OCI-LY1 (cell line): ENCODE data around the gene MAVS.

Experiments
- H2AFZ ChIP-seq: fragments of 200-600 bp; sonication (generic), shearing (Covaris generic); 2 replicates; pipeline ENCODE4 v1.6.0; 2014; ENCODE audit warnings: antibody characterized with exemption, mild to moderate bottlenecking, low read length
- H3F3A ChIP-seq: fragments of 200-600 bp; sonication (generic), shearing (Covaris generic); 2 replicates; pipeline ENCODE4 v1.6.0; 2014; ENCODE audit warnings: mild to moderate bottlenecking, antibody characterized with exemption, low read length, moderate library complexity; ENCODE audit not compliant: insufficient read depth
- H3K27ac ChIP-seq: fragments of 200-600 bp; sonication (generic); 2 replicates; pipeline ENCODE4 v1.5.1; 2014; ENCODE audit warnings: low read length, mixed run types, mild to moderate bottlenecking, low read depth; ENCODE audit not compliant: poor library complexity, severe bottlenecking
- H3K27me3 ChIP-seq: fragments of 200-600 bp; sonication (generic); 2 replicates; pipeline ENCODE4 v1.6.0; 2014; ENCODE audit warnings: antibody characterized with exemption, mild to moderate bottlenecking, low read length, moderate library complexity; ENCODE audit not compliant: insufficient read depth
- H3K36me3 ChIP-seq: fragments of 200-600 bp; sonication (generic); 2 replicates; pipeline ENCODE4 v1.6.1; 2014; ENCODE audit warnings: mild to moderate bottlenecking, antibody characterized with exemption, low read length, moderate library complexity, mixed read lengths; ENCODE audit not compliant: insufficient read depth
- H3K4me1 ChIP-seq: fragments of 200-600 bp; sonication (generic); 2 replicates; pipeline ENCODE4 v1.5.1; 2014; ENCODE audit warnings: mild to moderate bottlenecking, low read length, moderate library complexity; ENCODE audit not compliant: insufficient read depth, severe bottlenecking
- H3K4me2 ChIP-seq: fragments of 200-600 bp; sonication (generic), shearing (Covaris generic); 2 replicates; pipeline ENCODE4 v1.6.1; 2014; ENCODE audit warnings: low read length
- H3K4me3 ChIP-seq: fragments of 200-600 bp; sonication (generic); 2 replicates; pipeline ENCODE4 v1.5.1; 2014; ENCODE audit warnings: low read length, low read depth, mild to moderate bottlenecking, mixed read lengths; ENCODE audit not compliant: poor library complexity, severe bottlenecking
- H3K79me2 ChIP-seq: fragments of 200-600 bp; shearing (Covaris generic); 2 replicates; pipeline ENCODE4 v1.6.1; 2016; ENCODE audit warnings: mixed run types, low read length, mixed read lengths; ENCODE audit not compliant: insufficient read depth
- H3K9ac ChIP-seq: fragments of 200-600 bp; sonication (generic), shearing (Covaris generic); 2 replicates; pipeline ENCODE4 v1.6.1; 2014; ENCODE audit warnings: mild to moderate bottlenecking, low read length, mixed read lengths
- H3K9me2 ChIP-seq: fragments of 200-600 bp; sonication (generic), shearing (Covaris generic); 2 replicates; pipeline ENCODE4 v1.6.1; 2014; ENCODE audit warnings: low read depth, mild to moderate bottlenecking, low read length, mixed read lengths
- H3K9me3 ChIP-seq: fragments of 200-600 bp; shearing (Covaris generic); 2 replicates; pipeline ENCODE4 v1.6.1; 2014; ENCODE audit warnings: low read length, mixed read lengths
- H4K20me1 ChIP-seq: fragments of 200-600 bp; sonication (generic), shearing (Covaris generic); 2 replicates; pipeline ENCODE4 v1.6.0; 2016; ENCODE audit warnings: mild to moderate bottlenecking, low read length; ENCODE audit not compliant: insufficient read depth
- EZH2 ChIP-seq: fragments of 200-600 bp; sonication (generic), shearing (Covaris generic); IDR thresholded peaks from 2 replicates; pipeline ENCODE4 v1.8.0; 2017; ENCODE audit warnings: borderline replicate concordance, mixed run types, mild to moderate bottlenecking, antibody characterized with exemption, low read length, moderate library complexity, mixed read lengths
- TF ChIP-seq, protein P1 (sequence below): fragments of 200-600 bp; sonication (generic), shearing (Covaris generic); IDR thresholded peaks from 2 replicates; pipeline ENCODE4 v1.5.1; 2017; ENCODE audit warnings: mild to moderate bottlenecking, antibody characterized with exemption, low read length, moderate library complexity, mixed read lengths

The MAVS gene

DNA sequence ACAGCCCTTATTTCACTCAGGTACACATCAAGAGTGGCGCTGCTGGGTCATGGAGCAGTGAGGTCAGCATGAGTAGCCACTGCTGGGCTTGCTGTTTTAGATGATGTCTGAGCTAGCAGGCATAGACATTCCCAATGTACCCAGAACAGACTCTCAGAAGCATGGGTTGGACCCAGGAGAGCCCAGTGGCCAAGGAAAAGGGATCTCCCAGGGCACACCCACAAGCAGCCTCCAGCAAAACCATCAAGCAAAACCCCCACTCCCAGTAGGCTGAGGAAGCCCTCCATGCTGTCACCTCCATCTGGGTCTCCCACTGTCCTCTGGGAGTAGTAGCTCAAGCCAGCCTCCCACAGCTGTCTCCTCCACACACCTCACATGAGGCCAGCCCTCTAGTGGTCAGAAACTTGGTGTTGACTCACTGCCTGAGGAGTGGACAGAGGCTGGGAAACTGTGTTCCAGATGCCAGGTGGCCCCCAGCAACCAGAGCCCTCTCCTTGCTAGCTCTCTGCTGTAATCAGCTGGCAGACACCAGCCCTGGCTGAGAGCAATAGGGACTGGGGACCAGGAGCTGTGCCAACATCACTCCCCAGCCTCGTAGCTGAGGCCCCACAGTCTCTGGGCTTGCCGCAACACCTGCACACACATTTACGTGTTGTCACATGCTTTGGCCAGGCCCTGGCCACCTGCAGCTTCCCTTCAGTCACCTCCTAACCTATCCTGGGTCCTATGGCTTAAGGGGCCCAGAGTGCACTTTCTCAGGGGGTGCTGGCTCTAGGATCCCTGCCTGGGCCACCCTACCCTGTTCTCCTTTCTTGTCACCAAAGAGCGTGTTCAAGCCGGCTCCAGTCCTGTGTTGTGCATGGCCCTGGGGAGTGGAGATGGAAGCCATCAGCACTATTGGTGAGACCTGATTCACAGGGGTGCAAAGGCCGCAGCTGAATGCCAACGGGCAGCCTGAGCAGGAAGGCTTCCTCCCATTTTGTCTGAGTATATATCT lies 28.2 kb upstream of the MAVS start:
- no peak overlapping the region for H3K4me3 ChIP-seq
- no peaks in the 10 kb centered on the region for H3K9me3 ChIP-seq
- no peak overlapping the region for H2AFZ ChIP-seq
- TF ChIP-seq, protein P1, sequence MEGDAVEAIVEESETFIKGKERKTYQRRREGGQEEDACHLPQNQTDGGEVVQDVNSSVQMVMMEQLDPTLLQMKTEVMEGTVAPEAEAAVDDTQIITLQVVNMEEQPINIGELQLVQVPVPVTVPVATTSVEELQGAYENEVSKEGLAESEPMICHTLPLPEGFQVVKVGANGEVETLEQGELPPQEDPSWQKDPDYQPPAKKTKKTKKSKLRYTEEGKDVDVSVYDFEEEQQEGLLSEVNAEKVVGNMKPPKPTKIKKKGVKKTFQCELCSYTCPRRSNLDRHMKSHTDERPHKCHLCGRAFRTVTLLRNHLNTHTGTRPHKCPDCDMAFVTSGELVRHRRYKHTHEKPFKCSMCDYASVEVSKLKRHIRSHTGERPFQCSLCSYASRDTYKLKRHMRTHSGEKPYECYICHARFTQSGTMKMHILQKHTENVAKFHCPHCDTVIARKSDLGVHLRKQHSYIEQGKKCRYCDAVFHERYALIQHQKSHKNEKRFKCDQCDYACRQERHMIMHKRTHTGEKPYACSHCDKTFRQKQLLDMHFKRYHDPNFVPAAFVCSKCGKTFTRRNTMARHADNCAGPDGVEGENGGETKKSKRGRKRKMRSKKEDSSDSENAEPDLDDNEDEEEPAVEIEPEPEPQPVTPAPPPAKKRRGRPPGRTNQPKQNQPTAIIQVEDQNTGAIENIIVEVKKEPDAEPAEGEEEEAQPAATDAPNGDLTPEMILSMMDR: peak; percentile 65
- no peak for TF ChIP-seq EZH2
- no peaks in the 10 kb centered on the region for H3K9me2 ChIP-seq
- H3K4me2 ChIP-seq: no peak overlapping the region; the same call in 1 of the 2 replicates
- H3K4me1 ChIP-seq: peaks cover 32% of the 10 kb centered on the region
- no peaks in the 10 kb centered on the region for H3K79me2 ChIP-seq
- no peaks in the 10 kb centered on the region for H4K20me1 ChIP-seq
- H3K27me3 ChIP-seq: no peaks in the 10 kb centered on the region; the same call in 1 of the 2 replicates
- no peak overlapping the region; the same call in 1 of the 2 replicates for H3K9ac ChIP-seq
- H3K36me3 ChIP-seq: peaks cover 11% of the 10 kb centered on the region; the same call in 1 of the 2 replicates
- no peak overlapping the region for H3K27ac ChIP-seq
- no peaks in the 10 kb centered on the region for H3F3A ChIP-seq

DNA sequence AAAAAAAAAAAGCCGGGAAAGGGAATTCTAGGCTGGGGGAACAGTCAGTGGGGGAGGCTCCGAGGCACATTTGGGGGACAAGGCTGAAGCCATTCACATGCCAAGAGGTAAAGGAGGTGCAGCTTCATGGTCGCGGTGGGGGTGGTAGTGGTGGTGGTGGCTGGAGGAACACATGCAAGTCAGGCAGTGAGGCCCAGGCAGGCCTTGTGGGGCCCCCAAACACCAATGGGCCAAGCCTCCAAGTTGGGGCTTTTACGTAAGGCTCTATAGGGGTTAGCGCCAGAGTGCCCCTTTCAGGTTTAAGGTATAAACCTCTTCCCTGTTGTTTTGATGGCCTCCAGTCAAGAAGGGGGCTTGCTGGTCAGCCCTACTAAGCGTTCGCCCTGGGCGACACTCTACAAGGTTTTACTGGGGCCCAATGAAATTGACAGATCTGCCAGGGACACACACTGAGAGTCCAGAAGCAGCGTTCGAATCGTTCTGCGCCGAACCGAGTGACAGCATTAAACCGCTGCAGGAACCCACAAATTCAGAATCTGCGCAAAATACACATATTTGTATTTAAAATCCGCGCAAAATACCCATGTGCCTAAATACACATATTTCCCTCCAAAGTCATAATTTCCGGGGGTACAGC lies 27.1 kb upstream of the MAVS start:
- no peak for TF ChIP-seq EZH2
- TF ChIP-seq, protein P1: no peak
- Histone ChIP-seq H3K9me3 (no peaks in the 10 kb centered on the region), H3K4me3 (peak overlapping the region; percentile 62), H3K36me3 (peaks cover 16% of the 10 kb centered on the region; the same call in 1 of the 2 replicates), H3F3A (no peaks in the 10 kb centered on the region), H3K27me3 (no peaks in the 10 kb centered on the region), H3K27ac (peak overlapping the region; percentile 76), H2AFZ (peak overlapping the region; percentile 96; the same call in 1 of the 2 replicates), H3K79me2 (no peaks in the 10 kb centered on the region), H4K20me1 (no peaks in the 10 kb centered on the region), H3K4me2 (peak overlapping the region; percentile 59), H3K9ac (peak overlapping the region; percentile 72), H3K9me2 (no peaks in the 10 kb centered on the region), H3K4me1 (peaks cover 27% of the 10 kb centered on the region)

DNA sequence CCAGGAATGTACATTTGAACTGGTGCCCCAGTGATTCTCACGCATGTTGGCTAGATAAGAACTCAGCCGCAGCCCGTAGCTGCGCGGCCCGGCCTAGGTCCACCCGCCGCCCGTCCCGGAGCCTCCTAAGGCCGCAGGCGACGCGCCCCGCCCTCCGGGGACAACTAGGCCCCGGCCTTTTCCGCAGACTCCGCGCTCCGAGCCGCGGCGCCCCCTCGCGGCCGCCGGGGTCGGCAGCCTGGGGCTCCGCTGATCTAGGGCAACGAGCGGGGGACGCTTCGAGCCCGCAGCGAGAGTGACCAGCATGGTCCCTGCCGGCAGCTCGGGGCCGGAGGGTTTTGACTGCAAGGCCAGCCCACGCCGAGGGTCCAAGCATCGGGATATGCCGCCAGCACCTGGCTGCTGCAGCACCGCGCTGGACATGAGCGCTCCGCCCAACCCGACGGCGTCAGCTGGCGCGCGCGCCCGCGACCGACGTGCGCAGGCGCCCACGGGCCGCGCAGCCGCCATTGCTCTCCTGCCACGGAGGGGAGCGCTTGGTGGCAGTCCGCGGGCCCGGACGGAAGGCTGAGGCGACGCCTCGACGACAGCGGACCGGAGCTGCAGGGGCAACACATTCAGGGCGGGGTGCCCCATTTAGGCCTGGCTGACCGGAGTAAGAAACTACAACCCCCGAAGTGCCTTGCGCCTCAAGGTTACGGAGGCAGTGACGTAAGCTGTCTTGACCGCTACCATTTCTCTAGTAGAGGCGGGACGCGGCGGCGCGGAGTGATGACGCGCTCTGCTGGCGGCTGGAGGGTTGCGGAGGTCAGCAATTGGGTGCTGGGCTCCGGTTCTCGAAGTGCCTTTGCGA lies 26.4 kb upstream of the MAVS start, which contains the start of gene AP5S1:
Gene AP5S1, plus strand, starts transcription at position 500 of the 853 bp plus-strand sequence. CDS start 1,571 bp downstream, outside the sequence.
- H3K4me2 ChIP-seq: peak within 1 kb of the TSS; percentile 59
- H3K36me3 ChIP-seq: peaks cover 16% of the 10 kb centered on the region; the same call in 1 of the 2 replicates
- H3K9me2 ChIP-seq: no peaks in the 10 kb centered on the region
- no peaks in the 10 kb centered on the region for H3K27me3 ChIP-seq
- TF ChIP-seq, protein P1: peak; percentile 99
- TF ChIP-seq EZH2: no peak
- H3K4me3 ChIP-seq: peak within 1 kb of the TSS; percentile 62
- no peaks in the 10 kb centered on the region for H3K9me3 ChIP-seq
- H3K79me2 ChIP-seq: no peaks in the 10 kb centered on the region
- H2AFZ ChIP-seq: peak within 1 kb of the TSS; percentile 96; the same call in 1 of the 2 replicates
- peak within 1 kb of the TSS; percentile 72 for H3K9ac ChIP-seq
- peak within 1 kb of the TSS; percentile 76 for H3K27ac ChIP-seq
- H3F3A ChIP-seq: no peaks in the 10 kb centered on the region
- no peaks in the 10 kb centered on the region for H4K20me1 ChIP-seq
- H3K4me1 ChIP-seq: peaks cover 27% of the 10 kb centered on the region
